NCI-H524 treated with DMSO at 0.1 percent for 48 hours (cell line): ENCODE measurements around the gene NUAK1.

Experiments used
- DNase-seq: peaks from one replicate; lab custom pipeline; 2025; lab: John Stamatoyannopoulos, UW

The NUAK1 gene

GRCh38 chr12:106109168-106109910 is 29.4 kb downstream of the NUAK1 start:
- no peak for DNase-seq

- no peak for DNase-seq
Measured at GRCh38 chr12:106108185-106108835, 30.4 kb downstream of the NUAK1 start.

GRCh38 chr12:106107566-106107965 is 31.2 kb downstream of the NUAK1 start:
- DNase-seq, result no peak

- DNase-seq, result no peak
Measured at GRCh38 chr12:106106892-106107291, 31.9 kb downstream of the NUAK1 start.

- no peak for DNase-seq
Measured at GRCh38 chr12:106106061-106106566, 32.6 kb downstream of the NUAK1 start.

GRCh38 chr12:106101803-106102202 is 37.0 kb downstream of the NUAK1 start:
- no peak for DNase-seq

- no peak for DNase-seq
Measured at GRCh38 chr12:106098691-106099200, 40.0 kb downstream of the NUAK1 start.

- DNase-seq, result no peak
Measured at GRCh38 chr12:106097011-106097410, 41.7 kb downstream of the NUAK1 start.

- no peak for DNase-seq
Measured at GRCh38 chr12:106096376-106096775, 42.4 kb downstream of the NUAK1 start.

GRCh38 chr12:106094304-106094703 is 44.5 kb downstream of the NUAK1 start:
- no peak for DNase-seq

- no peak for DNase-seq
Measured at GRCh38 chr12:106093246-106093645, 45.5 kb downstream of the NUAK1 start.

- DNase-seq, result no peak
Measured at GRCh38 chr12:106091446-106091820, 47.3 kb downstream of the NUAK1 start.

GRCh38 chr12:106090591-106091445 is 47.9 kb downstream of the NUAK1 start:
- DNase-seq, result no peak

- DNase-seq, result no peak
Measured at GRCh38 chr12:106089935-106090334, 48.8 kb downstream of the NUAK1 start.

- no peak for DNase-seq
Measured at GRCh38 chr12:106088811-106089485, 49.8 kb downstream of the NUAK1 start.

GRCh38 chr12:106088246-106088808 is 50.4 kb downstream of the NUAK1 start:
- DNase-seq, result no peak

- DNase-seq, result no peak
Measured at GRCh38 chr12:106086696-106087095, 52.1 kb downstream of the NUAK1 start.

GRCh38 chr12:106085213-106085612 is 53.5 kb downstream of the NUAK1 start:
- no peak for DNase-seq

GRCh38 chr12:106084759-106085158 is 54.0 kb downstream of the NUAK1 start:
- no peak for DNase-seq

- DNase-seq, result no peak
Measured at GRCh38 chr12:106084014-106084671, 54.6 kb downstream of the NUAK1 start.
